ENCODE data around the gene MRPL19. TPM values are rescaled to one million over a fixed set of nuclear protein-coding genes. Genes with fewer than 3 reads are reported as not detected.

MRPL19 gene
- total and polyA plus RNA-seq, 2 of the 13 experiments (the other 11 are each of a cell fraction or from before 2014, with no cell fraction given) = 43.2 to 163 TPM

GRCh38 chr2:75609334-75609689, 37.3 kb upstream of the MRPL19 start (continued):
- peak; percentile 11; the same call in 1 of the 2 replicates for TF ChIP-seq MED13 (CRISPR knock-in tag; IDR thresholded peaks at IDR 0.05)
- TF ChIP-seq ZNF782 (CRISPR knock-in tag; IDR thresholded peaks at IDR 0.05; ENCODE audit: borderline replicate concordance) = no peak
- no peak for TF ChIP-seq ZNF709 (CRISPR knock-in tag; IDR thresholded peaks at IDR 0.05)
- no peak for TF ChIP-seq ZNF83 (CRISPR knock-in tag; IDR thresholded peaks at IDR 0.05; ENCODE audit: borderline replicate concordance)
- TF ChIP-seq CREBL2 (CRISPR knock-in tag; IDR thresholded peaks at IDR 0.05; ENCODE audit: borderline replicate concordance) = 0 out of 2 replicates have a peak, but pooled peaks have one; percentile 1
- TF ChIP-seq ZNF501 (CRISPR knock-in tag; IDR thresholded peaks at IDR 0.05) = 0 out of 2 replicates have a peak, but pooled peaks have one; percentile 6
- no peak for TF ChIP-seq SP1 (IDR thresholded peaks at IDR 0.05)
- TF ChIP-seq SP1 (CRISPR knock-in tag; IDR thresholded peaks at IDR 0.05) = no peak
- no peak for TF ChIP-seq EED (CRISPR knock-in tag; IDR thresholded peaks at IDR 0.05)

- FAIRE-seq (no peak), ATAC-seq (no peak), DNase-seq (ENCODE audit: low spot score) (no peak)
- H2AFZ ChIP-seq (ENCODE audit: low read length) = no peak overlapping the region
- H3K9me3 ChIP-seq (ENCODE audit: low read length) = no peaks in the 10 kb centered on the region
- ChIA-PET POLR2A (no interaction called here), CTCF (ENCODE audit: low intra/inter-chr PET ratio, low total read pairs) (interaction anchor here (0.8 to 6.4 kb wide), 4 partner anchors 50 to 206 kb away, joined by 4 to 144 read pairs (median 11); partner anchors contain the start of gene EVA1A)
- no peaks in the 10 kb centered on the region for H4K20me1 ChIP-seq (ENCODE audit: insufficient read depth, low read length)
- H3K79me2 ChIP-seq (ENCODE audit: insufficient read depth, low read length) = no peaks in the 10 kb centered on the region
- H3K36me3 ChIP-seq (replicated peaks in 1 of 2; ENCODE audit: control insufficient read depth in 1 of 2, insufficient read depth in 2 of 2, low read length in 2 of 2) = no peaks in the 10 kb centered on the region
- in situ Hi-C loops (cut with HindIII; ENCODE audit: extremely low pct_ligation_motif_present, low pct_unique_long_range_greater_than_20kb) = loop anchor here (5.0 to 25.0 kb wide), 4 partner anchors 38 to 548 kb away; no protein-coding TSS in a partner anchor
- no TSS peak for BruUV-seq (replicated peaks)
- intact Hi-C loops (cut with micrococcal nuclease; ENCODE audit: unreplicated experiment) = loop anchor here (1.0 to 2.0 kb wide), 5 partner anchors 18 to 146 kb away; partner anchors contain the start of gene EVA1A
- 58% methylated on average over 7 of the region's 7 CpGs for WGBS (ENCODE audit: low lambda C conversion rate)
- H3K4me1 ChIP-seq (ENCODE audit: insufficient read depth, low read length) = peaks cover 75% of the 10 kb centered on the region
- no peak overlapping the region for H3K27ac ChIP-seq (ENCODE audit: extremely low read length, insufficient read depth, low read length)
- TF ChIP-seq ZBTB10 (CRISPR knock-in tag; IDR thresholded peaks at IDR 0.05; ENCODE audit: borderline replicate concordance) (no peak), ZNF703 (CRISPR knock-in tag; IDR thresholded peaks at IDR 0.05; ENCODE audit: borderline replicate concordance) (0 out of 2 replicates have a peak, but pooled peaks have one; percentile 33)
- no peaks in the 10 kb centered on the region; a peak in 1 of 5 replicates for H3K27me3 ChIP-seq (ENCODE audit: control insufficient read depth in 1 of 2, insufficient read depth in 2 of 2, low read length in 2 of 2)
- no peak overlapping the region for H3K4me2 ChIP-seq (ENCODE audit: low read depth, low read length)
- H3K9ac ChIP-seq (ENCODE audit: insufficient read depth, low read depth, low read length) = no peak overlapping the region
- no peak overlapping the region for H3K4me3 ChIP-seq (replicated peaks in 1 of 3; ENCODE audit: insufficient read depth in 1 of 3, low read depth in 2 of 3, low read length in 3 of 3)
Observed at GRCh38 chr2:75609937-75610508, 36.6 kb upstream of the MRPL19 start.

Data from HepG2 (cell line).